ENCODE measurements around the gene GAS2L3.

DNA sequence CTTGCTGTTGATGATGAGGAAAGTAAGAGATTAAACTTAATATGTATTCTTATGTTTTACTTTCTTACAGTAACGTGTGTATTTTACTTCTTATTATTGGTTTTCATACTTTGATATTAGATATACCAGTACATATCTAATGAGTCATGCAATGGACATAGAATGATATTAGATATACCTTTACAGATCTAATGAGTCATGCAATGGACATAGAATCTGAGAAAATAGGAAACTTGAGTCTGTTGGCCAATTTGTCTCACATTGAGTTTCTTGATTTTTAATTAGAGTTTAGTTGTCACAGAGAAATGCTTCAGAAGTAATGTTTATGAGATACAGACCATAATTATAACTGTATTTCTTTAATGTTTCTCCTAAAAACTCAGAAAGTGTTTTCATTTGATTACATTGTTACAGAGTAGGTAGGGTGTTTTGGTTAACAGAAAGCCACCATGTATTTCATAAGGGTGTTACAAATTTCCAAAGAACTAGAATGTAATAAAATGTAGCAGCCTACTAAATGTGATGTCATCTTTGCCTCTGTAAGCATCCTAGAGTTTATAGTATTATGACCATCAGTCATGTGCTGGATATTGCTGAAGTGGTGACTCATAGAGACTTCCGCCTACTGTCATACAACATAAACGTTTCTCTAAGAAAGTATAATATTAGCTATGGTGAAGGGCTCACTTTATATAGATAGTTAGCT, 3.0 kb downstream of the GAS2L3 start:
- TF ChIP-seq, protein P1, sequence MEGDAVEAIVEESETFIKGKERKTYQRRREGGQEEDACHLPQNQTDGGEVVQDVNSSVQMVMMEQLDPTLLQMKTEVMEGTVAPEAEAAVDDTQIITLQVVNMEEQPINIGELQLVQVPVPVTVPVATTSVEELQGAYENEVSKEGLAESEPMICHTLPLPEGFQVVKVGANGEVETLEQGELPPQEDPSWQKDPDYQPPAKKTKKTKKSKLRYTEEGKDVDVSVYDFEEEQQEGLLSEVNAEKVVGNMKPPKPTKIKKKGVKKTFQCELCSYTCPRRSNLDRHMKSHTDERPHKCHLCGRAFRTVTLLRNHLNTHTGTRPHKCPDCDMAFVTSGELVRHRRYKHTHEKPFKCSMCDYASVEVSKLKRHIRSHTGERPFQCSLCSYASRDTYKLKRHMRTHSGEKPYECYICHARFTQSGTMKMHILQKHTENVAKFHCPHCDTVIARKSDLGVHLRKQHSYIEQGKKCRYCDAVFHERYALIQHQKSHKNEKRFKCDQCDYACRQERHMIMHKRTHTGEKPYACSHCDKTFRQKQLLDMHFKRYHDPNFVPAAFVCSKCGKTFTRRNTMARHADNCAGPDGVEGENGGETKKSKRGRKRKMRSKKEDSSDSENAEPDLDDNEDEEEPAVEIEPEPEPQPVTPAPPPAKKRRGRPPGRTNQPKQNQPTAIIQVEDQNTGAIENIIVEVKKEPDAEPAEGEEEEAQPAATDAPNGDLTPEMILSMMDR (IDR thresholded peaks at IDR 0.05; ENCODE audit: control extremely low read depth in 1 of 3, insufficient read depth in 1 of 3, low read depth in 1 of 3, low read length in 3 of 3) = no peak
- TF ChIP-seq EZH2 (IDR thresholded peaks at IDR 0.05; ENCODE audit: low read depth, low read length, severe bottlenecking) (no peak), TAF1 (IDR thresholded peaks at IDR 0.05; ENCODE audit: low read depth, low read length) (no peak), POLR2A (IDR thresholded peaks at IDR 0.05; ENCODE audit: control extremely low read depth in 1 of 2, low read depth in 2 of 2, low read length in 2 of 2) (no peak), HDAC6 (IDR thresholded peaks at IDR 0.05; ENCODE audit: low read depth, low read length) (no peak), SUZ12 (IDR thresholded peaks at IDR 0.05; ENCODE audit: low read length) (no peak), ASH2L (IDR thresholded peaks at IDR 0.05; ENCODE audit: low read length) (no peak), KDM1A (IDR thresholded peaks at IDR 0.05; ENCODE audit: borderline replicate concordance, low read length) (no peak), TCF12 (IDR thresholded peaks at IDR 0.05; ENCODE audit: low read depth, low read length) (no peak)
- TF ChIP-seq, protein P2, sequence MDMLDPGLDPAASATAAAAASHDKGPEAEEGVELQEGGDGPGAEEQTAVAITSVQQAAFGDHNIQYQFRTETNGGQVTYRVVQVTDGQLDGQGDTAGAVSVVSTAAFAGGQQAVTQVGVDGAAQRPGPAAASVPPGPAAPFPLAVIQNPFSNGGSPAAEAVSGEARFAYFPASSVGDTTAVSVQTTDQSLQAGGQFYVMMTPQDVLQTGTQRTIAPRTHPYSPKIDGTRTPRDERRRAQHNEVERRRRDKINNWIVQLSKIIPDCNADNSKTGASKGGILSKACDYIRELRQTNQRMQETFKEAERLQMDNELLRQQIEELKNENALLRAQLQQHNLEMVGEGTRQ (IDR thresholded peaks at IDR 0.05; ENCODE audit: low read length) = no peak
- TF ChIP-seq, protein P3, sequence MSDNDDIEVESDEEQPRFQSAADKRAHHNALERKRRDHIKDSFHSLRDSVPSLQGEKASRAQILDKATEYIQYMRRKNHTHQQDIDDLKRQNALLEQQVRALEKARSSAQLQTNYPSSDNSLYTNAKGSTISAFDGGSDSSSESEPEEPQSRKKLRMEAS (IDR thresholded peaks at IDR 0.05) = no peak
